Measurements from ENCODE around the gene CEBPG.

Gene CEBPG

GRCh38 chr19:33379151-33379829 is 5.8 kb downstream of the CEBPG start:
- no peak for DNase-seq

- no peak for DNase-seq
Observed at GRCh38 chr19:33381101-33381500, 7.6 kb downstream of the CEBPG start.

- no peak for DNase-seq
Observed at GRCh38 chr19:33382006-33382405, 8.5 kb downstream of the CEBPG start.

- DNase-seq: no peak
Observed at GRCh38 chr19:33382982-33383381, 9.5 kb downstream of the CEBPG start.

- no peak for DNase-seq
Observed at GRCh38 chr19:33383720-33384292, 10.3 kb downstream of the CEBPG start.

GRCh38 chr19:33384983-33385382 is 11.5 kb downstream of the CEBPG start:
- DNase-seq: no peak

- DNase-seq: no peak
Observed at GRCh38 chr19:33385956-33386355, 12.4 kb downstream of the CEBPG start.

- no peak for DNase-seq
Observed at GRCh38 chr19:33386361-33386858, 12.9 kb downstream of the CEBPG start.

GRCh38 chr19:33387351-33388230 is 14.1 kb downstream of the CEBPG start:
- no peak for DNase-seq

- DNase-seq: no peak
Observed at GRCh38 chr19:33388231-33388724, 14.8 kb downstream of the CEBPG start.

GRCh38 chr19:33388725-33389420 is 15.4 kb downstream of the CEBPG start:
- no peak for DNase-seq

- DNase-seq: no peak
Observed at GRCh38 chr19:33389421-33390100, 16.1 kb downstream of the CEBPG start.

GRCh38 chr19:33390101-33390907 is 16.8 kb downstream of the CEBPG start:
- no peak for DNase-seq

- DNase-seq: no peak
Observed at GRCh38 chr19:33390908-33391630, 17.6 kb downstream of the CEBPG start.

GRCh38 chr19:33391631-33392249 is 18.2 kb downstream of the CEBPG start:
- no peak for DNase-seq

- peak; percentile 40 for DNase-seq
Observed at GRCh38 chr19:33392341-33393285, 19.1 kb downstream of the CEBPG start.

- DNase-seq: peak; percentile 23
Observed at GRCh38 chr19:33393286-33394005, 19.9 kb downstream of the CEBPG start.
